Activated T-cell treated with anti-CD3 and anti-CD28 coated beads for 4 hours (primary cell): ENCODE data around the gene BCAM.
"Not testable (repeated sequence)": the region's sequence is repeated elsewhere in the genome, so short reads cannot be mapped to it uniquely, and the experiment has no call there.

Source experiments
- DNase-seq: peaks from one replicate; pipeline ENCODE4 v3.0.0-alpha.2; 2020

The BCAM gene, protein sequence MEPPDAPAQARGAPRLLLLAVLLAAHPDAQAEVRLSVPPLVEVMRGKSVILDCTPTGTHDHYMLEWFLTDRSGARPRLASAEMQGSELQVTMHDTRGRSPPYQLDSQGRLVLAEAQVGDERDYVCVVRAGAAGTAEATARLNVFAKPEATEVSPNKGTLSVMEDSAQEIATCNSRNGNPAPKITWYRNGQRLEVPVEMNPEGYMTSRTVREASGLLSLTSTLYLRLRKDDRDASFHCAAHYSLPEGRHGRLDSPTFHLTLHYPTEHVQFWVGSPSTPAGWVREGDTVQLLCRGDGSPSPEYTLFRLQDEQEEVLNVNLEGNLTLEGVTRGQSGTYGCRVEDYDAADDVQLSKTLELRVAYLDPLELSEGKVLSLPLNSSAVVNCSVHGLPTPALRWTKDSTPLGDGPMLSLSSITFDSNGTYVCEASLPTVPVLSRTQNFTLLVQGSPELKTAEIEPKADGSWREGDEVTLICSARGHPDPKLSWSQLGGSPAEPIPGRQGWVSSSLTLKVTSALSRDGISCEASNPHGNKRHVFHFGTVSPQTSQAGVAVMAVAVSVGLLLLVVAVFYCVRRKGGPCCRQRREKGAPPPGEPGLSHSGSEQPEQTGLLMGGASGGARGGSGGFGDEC

DNA sequence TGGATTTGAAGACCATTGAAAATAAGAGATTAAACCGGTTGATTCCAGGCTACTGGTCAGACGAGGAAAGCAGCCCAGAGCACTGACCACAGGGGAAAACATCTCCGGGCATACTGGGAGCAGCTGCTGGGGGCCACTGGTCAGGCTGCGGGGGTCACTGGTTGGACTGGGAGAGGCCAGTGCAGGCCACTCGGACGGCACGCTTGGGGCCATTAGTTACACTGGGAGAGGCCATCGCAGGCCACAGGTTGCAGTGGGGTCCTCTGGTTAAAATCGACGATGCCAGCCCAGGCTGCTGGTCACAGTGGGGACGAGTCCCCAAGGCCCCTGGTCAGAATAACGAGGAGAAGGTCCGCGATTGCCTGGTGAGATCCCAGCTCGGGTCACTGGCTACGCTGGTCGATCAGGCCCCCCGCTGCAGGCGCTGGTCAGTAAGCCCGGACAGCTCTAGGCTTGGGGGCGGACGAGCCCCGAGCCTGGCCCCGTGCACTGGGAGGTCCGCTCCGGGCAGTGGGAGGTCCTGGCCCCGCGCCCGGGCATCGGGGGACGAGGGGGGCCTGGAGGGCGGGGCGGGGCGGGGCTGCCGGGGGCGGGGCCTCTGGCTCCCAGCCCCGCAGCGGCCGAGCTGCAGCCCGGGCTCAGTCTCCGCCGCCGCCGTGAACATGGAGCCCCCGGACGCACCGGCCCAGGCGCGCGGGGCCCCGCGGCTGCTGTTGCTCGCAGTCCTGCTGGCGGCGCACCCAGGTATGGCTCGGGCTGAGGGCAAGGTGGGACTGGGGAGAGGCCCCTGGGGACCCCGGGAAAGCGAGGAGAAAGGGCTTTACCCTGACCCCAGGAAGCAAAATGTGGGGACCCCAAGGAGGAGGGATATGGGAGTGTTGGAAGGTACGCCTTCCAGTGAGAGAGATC, at the start of gene BCAM:
Gene BCAM, plus strand, starts transcription at position 641 of the 909 bp plus-strand sequence. Its CDS starts 22 bp downstream, at position 663.
- DNase-seq = no peak

DNA sequence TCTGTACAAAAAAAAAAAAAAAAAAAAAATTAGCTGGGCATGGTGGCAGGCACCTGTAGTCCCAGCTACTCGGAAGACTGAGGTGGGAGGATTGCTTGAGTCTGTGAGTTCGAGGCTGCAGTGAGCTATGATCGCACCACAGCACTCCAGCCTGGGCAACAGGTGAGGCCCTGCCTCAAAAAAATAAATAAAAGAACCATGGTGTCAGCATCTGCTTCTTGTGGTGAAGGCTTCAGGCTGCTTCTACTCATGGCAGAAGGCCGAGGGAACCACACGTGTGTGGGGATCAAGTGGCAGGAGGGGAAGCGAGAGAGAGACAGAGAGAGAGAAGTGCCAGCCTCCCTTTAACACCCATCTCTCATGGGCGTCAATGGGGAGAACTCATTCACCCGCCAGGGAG, 46.9 kb upstream of the BCAM start:
- DNase-seq = no peak

DNA sequence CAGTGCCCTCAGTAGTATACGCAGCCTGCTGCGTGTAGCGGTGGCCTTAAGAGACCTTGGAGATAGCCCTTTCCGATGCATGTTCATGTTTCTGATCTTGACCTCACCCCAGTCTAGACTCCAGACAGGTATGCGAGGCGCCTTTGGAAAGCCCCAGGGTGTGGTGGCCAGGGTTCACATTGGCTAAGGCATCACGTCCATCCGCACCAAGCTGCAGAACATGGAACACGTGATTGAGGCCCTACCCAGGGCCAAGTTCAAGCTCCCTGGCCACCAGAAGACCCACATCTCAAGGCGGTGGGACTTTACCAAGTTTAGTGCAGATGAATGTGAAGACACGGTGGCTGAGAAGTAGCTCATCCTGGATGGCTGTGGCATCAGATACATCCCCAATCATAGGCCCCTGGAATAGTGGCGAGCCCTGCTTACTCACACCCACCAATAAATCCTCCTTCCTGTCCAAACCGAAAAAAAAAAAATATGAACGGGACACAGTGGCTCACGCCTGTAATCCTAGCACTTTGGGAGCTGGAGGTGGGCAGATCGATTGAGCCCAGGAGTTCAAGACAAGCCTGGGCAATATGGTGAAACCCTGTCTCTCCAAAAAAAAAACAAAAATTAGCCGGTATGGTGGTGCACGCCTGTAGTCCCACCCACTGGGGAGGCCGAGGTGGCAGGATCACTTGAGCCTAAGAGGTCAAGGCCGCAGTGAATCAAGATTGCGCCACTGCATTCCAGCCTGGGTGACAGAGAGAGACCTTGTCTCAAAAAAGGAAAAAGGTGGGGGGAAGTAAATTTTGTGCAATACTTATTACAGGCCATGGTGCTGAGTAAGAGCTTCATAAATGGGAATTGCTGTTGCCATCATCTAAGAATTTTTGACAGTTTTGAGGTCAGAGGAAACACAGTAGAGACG, 43.6 kb upstream of the BCAM start:
- DNase-seq = no peak

DNA sequence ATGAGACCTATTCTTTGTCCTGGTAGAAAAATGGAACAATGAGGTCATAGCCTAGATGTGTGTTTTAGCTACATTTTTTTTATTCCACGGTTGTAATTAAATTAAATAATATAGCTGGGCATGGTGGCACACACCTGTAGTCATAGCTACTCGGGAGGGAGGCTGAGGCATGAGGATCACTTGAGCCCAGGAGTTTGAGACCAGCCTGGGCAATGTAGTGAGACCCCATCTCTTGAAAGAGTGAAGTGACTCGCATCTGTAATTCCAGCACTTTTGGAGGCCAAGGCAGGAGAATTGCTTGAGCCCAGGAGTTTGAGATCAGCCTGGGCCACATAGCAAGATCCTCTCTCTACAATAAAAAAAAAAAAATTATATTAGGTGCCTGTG, 43.0 kb upstream of the BCAM start:
- DNase-seq = no peak

DNA sequence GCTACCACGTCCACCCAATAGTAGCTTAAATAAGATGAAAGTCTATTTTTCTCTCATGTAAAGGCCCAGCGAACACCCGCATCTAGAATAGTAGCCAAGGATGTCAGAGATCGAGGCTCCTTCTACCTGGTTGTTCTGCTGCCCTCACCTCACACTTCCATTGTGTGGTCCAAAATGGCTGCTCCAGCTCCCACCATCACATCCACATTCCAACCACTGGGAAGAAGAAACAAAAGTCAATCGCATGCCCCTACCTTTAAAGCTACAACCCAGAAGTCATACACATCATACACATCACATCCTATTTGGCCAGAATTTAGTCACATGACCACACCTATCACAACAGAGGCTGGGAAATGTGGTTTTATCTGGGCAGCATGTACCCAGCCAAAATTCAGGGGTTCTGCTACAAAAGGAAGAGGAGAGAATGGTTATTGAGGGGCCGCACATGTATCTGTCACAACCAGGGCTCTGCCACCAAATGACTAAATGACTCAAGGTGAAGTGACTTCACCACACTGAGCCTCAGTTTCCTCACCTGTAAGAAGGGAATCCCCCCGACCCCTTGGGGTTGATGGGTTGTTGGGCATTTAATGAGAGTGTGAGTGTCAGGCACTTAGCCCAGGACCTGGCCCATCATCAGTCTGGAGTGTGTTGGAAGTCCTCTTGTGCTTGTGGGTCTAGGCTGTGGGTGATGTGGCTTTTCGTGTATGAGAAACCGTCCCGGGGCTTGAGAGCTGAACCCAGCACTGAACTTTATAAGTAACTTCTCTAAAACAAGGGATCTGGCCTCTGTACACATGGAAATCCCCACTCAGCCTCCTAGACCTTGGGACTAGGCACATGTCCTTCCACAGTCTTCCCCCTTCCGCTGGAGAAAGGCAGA, 41.4 kb upstream of the BCAM start:
- no peak for DNase-seq

DNA sequence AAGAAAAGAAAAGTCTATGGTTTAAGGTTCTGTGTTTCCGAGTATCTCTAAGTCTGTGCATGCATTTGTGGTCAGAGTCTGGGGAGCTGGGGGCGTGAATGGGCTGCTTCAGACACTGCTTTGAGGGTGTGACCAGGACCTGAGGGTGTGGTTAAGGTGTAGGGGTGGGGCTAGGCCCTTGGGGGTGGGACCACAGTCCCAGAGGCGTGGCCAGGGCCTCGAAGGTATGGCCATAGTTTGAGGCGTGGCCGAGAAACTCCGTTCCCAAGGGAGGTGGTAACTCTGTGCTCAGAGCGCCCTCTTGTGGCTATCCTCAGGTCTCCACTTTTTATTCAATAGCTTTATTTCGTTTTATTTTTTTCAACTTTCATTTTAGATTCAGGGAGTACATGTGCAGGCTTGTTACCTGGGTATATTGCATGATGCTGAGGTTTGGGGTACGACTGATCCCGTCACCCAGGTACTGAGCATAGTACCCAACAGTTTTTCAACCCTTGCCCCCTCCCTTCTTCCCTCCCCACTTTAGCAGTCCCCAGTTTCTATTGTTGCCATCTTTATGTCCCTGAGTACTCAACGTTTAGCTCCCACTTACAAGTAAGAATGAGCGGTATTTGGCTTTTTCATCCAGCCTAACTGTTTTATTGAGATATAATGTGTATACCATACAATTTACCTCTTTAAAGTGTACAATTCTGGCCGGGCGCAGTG, 38.2 kb upstream of the BCAM start:
- peak; percentile 98 for DNase-seq

DNA sequence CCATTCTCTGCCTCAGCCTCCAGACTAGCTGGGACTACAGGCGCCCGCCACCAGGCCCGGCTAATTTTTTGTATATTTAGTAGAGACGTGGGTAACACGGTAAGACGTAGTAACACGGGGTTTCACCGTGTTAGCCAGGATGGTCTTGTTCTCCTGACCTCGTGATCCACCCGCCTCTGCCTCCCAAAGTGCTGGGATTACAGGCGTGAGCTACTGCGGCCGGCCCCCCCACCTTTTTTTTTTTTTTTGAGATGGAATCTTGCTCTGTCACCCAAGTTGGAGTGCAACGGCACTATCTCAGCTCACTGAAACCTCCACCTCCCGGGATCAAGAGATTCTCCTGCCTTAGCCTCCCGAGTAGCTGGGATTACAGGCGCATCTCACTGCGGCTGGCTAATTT, 36.8 kb upstream of the BCAM start:
- not testable (repeated sequence) for DNase-seq

DNA sequence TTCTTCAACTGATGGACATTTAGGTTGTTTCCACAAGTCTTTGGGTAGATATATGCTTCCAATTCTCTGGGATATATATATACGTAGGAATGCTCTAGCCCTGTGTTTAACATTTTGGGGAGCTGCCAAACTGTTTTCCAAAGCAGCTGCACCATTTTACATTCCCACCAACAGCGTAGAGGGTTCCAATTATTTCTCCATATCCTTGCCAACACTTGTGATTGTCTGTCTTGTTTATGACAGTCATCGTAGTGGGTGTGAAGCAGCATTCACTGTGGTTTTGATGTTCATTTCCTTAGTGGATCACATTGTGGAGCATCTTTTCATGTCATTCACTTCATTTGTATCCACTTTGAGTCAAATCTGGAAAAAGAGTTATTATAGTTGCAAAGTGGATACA, 35.9 kb upstream of the BCAM start:
- no peak for DNase-seq

DNA sequence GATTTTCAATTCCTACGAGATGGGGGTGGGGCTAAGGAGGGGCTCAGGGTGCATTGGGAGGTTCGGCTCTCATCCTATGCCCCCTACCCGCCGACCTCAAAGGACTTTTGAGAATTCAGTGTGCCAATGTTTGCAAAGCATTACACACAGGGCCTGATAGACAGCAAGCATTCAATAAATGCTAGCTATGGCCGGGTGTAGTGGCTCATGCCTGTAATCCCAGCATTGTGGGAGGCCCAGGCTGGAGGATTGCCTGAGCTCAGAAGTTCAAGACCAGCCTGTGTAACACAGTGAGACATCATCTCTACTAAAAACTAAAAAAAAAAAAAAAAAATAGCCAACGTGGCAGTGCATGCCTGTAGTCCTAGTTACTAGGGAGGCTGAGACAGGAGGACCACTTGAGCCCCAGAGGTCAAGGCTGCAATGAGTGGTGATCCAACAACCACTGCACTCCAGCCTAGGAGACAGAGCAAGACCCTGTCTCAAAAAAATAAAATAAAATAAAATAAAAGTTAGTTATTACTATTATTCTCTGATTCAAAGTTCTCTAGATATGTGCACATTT, 33.1 kb upstream of the BCAM start:
- no peak for DNase-seq

DNA sequence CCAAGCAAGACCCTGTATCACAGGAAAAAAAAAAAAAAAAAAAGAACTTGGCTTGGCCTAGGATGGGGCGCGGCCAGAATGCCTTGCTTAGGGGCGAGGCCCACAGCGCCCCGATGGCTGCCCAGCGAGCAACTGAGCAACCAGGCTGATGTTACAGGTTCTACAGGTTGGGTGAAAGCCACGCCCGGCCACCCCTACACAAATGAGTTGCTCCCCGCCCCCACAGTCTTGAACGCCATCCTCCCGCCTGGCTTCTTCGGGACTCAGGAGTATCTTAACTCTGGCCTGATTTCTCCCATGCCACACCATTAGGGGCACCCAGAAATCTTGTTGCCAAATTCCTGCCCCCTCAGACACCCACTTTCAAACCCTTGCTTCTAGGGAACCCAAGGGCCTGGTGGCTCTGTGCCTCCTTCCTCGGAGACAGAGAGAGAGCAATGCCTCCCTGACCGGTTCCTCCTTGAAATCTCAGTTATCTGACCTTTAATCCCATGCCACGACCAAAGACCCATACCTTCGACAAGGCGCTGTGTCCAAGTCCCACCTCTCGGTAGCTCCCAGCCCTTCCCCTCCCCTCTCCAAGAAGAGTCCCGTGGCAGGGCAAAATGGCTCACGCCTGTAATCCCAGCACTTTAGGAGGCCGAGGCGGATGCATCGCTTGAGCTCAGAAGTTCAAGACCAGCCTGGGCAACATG, 32.4 kb upstream of the BCAM start:
- no peak for DNase-seq

DNA sequence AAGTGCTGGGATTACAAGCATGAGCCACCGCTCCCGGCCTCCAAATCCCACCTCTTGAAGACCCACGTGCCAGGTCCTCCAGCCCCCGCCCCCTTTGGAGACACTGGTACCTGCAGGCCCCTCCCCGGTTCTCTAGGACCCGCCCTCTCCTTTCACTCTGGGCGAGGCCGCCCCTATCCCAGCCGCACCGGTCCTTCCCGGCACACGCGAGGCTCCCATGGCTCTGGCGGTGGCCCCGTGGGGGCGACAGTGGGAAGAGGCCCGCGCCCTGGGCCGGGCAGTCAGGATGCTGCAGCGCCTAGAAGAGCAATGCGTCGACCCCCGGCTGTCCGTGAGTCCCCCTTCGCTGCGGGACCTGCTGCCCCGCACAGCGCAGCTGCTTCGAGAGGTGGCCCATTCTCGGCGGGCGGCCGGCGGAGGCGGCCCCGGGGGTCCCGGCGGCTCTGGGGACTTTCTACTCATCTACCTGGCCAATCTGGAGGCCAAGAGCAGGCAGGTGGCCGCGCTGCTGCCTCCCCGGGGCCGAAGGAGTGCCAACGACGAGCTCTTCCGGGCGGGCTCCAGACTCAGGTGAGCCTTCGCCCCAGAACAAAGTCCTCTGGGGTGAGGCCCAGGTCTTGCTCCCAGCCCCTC, 31.1 kb upstream of the BCAM start, which contains the start of gene CBLC:
Gene CBLC, plus strand, starts transcription at position 176 of the 633 bp plus-strand sequence. Its CDS starts 42 bp downstream, at position 218.
- no peak for DNase-seq

DNA sequence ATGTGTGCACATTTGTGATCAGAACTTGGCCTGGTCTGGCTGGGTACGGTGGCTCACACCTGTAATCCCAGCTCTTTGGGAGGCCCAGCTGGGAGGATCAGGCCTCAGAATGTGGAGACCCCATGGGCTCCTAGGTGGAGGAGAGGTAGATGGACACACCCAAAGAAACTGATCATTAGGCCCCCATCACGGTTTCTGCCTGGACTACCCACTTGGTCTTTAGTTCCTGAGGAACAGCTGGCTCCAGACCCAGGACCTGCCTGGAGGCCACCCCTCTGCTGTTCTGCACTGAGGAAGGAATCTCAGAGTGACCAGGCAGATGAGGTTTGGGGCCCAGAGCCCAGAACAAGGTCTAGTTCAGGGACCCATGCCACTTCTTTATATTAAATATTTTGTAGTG, 29.8 kb upstream of the BCAM start:
- DNase-seq = no peak

DNA sequence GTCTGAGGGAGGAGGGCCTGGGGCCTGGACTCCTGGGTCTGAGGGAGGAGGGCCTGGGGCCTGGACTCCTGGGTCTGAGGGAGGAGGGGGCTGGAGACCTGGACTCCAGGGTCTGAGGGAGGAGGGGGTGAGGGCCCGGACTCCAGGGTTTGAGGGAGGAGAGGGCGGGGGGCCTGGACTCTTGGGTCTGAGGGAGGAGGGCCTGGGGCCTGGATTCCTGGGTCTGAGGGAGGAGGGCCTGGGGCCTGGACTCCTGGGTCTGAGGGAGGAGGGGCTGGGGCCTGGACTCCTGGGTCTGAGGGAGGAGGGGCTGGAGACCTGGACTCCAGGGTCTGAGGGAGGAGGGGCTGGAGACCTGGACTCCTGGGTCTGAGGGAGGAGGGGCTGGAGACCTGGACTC, 27.2 kb upstream of the BCAM start:
- DNase-seq = not testable (repeated sequence)

DNA sequence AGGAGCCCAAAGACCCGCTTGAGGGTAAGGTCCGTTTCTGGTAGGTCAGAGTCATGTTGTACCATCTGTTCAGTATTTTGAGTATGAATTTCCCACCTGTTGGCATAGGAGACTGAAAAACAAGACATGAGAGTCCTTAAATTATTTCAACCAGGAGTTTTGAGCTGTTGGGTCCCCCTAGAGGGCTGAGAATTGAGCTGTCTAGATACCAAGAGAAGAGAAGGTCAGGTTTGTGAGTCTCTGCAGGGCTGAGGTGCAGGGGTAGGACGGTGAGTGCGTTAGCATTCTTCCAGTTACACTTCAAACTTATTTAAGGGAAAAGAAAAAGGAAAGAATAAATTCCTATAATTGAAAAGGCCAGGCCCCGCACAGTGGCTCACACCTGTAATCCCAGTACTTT, 26.2 kb upstream of the BCAM start:
- no peak for DNase-seq

DNA sequence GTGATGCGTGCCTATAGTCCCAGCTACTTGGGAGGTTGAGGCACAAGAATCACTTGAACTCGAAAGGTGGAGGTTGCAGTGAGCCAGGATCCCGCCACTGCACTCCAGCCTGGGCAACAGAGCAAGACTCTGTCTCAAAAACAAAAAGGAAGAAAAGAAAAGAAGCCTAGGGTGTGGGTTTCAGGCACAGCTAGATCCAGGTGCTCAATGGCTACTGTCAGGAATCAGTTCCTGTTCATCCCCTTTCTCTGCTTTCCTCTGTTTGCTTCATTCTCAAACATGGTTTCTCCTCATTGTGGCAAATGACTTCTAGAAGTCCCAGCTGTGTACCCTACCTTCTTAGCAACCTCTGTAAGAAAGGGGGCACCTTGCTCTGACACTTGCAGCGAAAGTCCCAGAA, 25.4 kb upstream of the BCAM start:
- DNase-seq = no peak

DNA sequence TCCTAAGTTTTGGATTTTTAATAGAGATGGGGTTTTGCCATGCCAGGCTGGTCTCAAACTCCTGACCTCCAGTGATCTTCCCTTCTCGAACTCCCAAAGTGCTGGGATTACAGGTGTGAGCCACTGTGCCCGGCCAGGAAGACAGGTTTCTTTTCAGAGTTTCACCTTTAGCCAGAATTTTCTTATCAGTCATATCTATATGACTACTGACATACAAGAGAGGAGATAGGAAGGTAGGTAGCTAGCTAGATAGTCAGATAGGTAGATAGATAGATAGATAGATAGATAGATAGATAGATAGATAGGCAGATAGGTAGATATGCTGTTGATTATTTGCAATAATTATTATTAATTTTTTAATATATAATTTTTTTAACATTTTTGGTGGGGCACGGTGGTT, 23.6 kb upstream of the BCAM start:
- DNase-seq = no peak

DNA sequence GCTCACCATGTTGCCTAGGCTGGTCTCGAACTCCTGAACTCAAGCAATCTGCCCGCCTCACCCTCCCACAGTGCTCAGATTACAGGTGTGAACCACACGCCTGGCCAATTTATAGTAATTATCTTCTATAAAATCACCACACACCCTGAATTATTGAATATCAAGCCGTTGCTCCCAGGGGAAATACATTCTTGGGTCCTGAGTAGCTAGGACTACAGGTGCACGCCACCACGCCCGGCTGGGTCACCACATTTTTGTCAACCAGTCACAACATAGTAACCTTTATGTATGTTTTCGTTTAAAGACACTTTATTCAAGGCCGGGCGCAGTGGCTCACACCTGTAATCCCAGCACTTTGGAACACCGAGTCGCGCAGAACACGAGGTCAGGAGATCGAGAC, 22.9 kb upstream of the BCAM start:
- no peak for DNase-seq

DNA sequence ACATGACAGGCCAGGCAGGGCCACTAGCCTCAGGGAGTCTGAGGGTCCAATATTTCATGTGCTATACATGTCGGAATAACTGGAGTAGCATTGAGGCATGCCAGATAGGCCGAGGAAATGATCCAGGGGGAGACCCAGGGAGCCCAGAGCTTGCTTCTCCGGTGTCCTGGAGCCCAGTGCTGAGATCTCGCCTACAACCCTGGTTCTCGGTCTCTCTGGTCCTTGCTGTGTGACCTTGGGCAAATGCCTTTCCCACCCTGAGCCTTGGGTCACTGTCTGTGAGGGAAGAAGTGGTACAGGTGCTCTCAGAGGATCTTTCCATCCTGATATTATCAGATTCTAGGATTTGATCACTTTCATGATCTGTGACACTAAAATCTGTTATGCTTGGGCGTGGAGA, 19.9 kb upstream of the BCAM start:
- DNase-seq = no peak

DNA sequence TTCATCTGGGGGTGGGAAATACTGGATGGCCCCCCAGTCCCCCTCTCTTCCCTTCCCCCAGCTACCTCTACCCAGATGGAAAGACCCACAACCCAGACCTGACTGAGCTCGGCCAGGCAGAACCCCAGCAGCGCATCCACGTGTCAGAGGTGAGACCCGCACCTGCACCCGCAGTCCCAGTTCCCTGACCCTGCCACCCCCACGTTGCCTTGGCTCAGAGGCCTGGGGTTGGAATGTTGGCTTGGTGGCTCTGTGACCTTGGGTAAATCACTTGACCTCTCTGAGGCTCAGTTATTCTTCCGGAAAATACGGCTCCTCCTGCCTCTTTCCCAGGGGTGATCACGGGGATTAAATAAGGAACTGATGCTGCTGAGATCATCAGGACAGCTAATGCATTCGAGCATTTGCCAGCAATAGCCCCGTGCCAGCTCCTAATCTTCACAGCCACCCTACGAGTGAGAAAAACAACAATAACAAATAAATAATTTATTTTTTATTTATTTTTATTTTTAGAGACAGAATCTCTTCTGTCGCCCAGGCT, 18.9 kb upstream of the BCAM start:
- DNase-seq = no peak
